Smooth muscle cell (in vitro differentiated cells): Measurements from ENCODE around the gene ACSM2B. TPM values are rescaled to one million over a fixed set of nuclear protein-coding genes. Genes with fewer than 3 reads are reported as not detected.
"Not testable (repeated sequence)": the region's sequence is repeated elsewhere in the genome, so short reads cannot be mapped to it uniquely, and the experiment has no call there.

Source experiments
- DNase-seq: peaks from one replicate; lab custom pipeline; 2025; ENCODE audit not compliant: unreplicated experiment; lab: John Stamatoyannopoulos, UW
- H2AFZ ChIP-seq: fragments of 200-600 bp; sonication (generic); 2 replicates; pipeline ENCODE4 v1.6.0; 2016; ENCODE audit warnings: antibody characterized with exemption, low read depth, mild to moderate bottlenecking
- H3F3A ChIP-seq: fragments of 200-600 bp; sonication (generic); 2 replicates; pipeline ENCODE4 v1.6.0; 2017; ENCODE audit warnings: antibody characterized with exemption, low read depth
- H3K27ac ChIP-seq: fragments of 200-600 bp; sonication (generic); 2 replicates; pipeline ENCODE4 v1.5.1; 2016; ENCODE audit warnings: low read depth, mild to moderate bottlenecking
- H3K27me3 ChIP-seq: fragments of 200-600 bp; sonication (generic); 2 replicates; pipeline ENCODE4 v1.6.1; 2016; ENCODE audit warnings: low read depth, mild to moderate bottlenecking
- H3K36me3 ChIP-seq: fragments of 200-600 bp; sonication (generic); 2 replicates; pipeline ENCODE4 v1.5.1; 2016; ENCODE audit warnings: low read depth
- H3K4me1 ChIP-seq: fragments of 200-600 bp; sonication (generic); 2 replicates; pipeline ENCODE4 v1.5.1; 2016; ENCODE audit warnings: low read depth
- H3K4me2 ChIP-seq: fragments of 200-600 bp; sonication (generic); 2 replicates; pipeline ENCODE4 v1.6.0; 2016; ENCODE audit warnings: mild to moderate bottlenecking
- H3K4me3 ChIP-seq: fragments of 200-600 bp; sonication (generic); 2 replicates; pipeline ENCODE4 v1.5.1; 2016; ENCODE audit warnings: mild to moderate bottlenecking
- H3K79me2 ChIP-seq: fragments of 200-600 bp; sonication (generic); 2 replicates; pipeline ENCODE4 v1.6.0; 2016; ENCODE audit warnings: low read depth, mild to moderate bottlenecking
- H3K9ac ChIP-seq: fragments of 200-600 bp; sonication (generic); 2 replicates; pipeline ENCODE4 v1.6.0; 2016; ENCODE audit warnings: low read depth
- H3K9me3 ChIP-seq: fragments of 200-600 bp; sonication (generic); replicated peaks from 2 replicates; pipeline ENCODE4 v1.5.1; 2016; ENCODE audit warnings: low read depth
- H4K20me1 ChIP-seq: fragments of 200-600 bp; sonication (generic); 2 replicates; pipeline ENCODE4 v1.6.0; 2016; ENCODE audit warnings: low read depth
- WGBS: methylation state at CpG from one replicate; pipeline ENCODE4 v1.1.7; 2016; ENCODE audit warnings: low lambda C conversion rate; 5-methylcytosine and 5-hydroxymethylcytosine counted together
- polyA plus RNA-seq: library from polyadenylated mRNA; unstranded; fragments of >200 nt; fragmentation: Nextera tagmentation; extraction: Ambion mirVana; gene quantifications from 2 replicates; pipeline ENCODE4 v1.2.1, GENCODE V29; 2016
- total RNA-seq: library from RNA; depleted of rRNA; stranded (reverse); fragments of >200 nt; gene quantifications from 2 replicates; pipeline ENCODE4 v1.2.3, GENCODE V29; 2014
- TF ChIP-seq, protein P1 (sequence below): fragments of 200-600 bp; sonication (generic); IDR thresholded peaks from 2 replicates; pipeline ENCODE4 v1.5.1; 2017; ENCODE audit warnings: borderline replicate concordance, mild to moderate bottlenecking, antibody characterized with exemption; ENCODE audit not compliant: insufficient read depth, poor library complexity, severe bottlenecking

The ACSM2B gene
- total and polyA plus RNA-seq, 2 experiments from 2014 or later = not detected

DNA sequence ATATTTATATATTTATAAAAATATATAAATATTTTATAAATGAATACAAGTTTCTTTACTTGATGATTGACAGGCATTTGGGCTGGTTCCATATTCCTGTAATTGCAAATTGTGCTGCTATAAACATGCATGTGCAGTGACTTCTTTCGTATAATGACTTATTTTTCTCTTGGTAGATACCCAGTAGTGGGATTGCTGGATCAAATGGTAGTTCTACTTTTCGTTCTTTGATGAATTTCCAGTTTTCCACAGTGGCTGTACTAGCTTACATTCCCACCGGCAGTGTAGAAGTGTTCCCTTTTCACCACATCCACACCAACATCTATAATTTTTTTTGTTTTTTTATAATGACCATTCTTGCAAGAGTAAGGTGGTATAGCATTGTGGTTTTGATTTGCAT lies 7.8 kb downstream of the ACSM2B start:
- 81% methylated on average over 3 of the region's 3 CpGs for WGBS
- no peaks in the 10 kb centered on the region for H3K27me3 ChIP-seq
- H3K9ac ChIP-seq = no peak overlapping the region
- H3K4me1 ChIP-seq = no peaks in the 10 kb centered on the region
- no peak overlapping the region for H3K4me2 ChIP-seq
- TF ChIP-seq, protein P1, sequence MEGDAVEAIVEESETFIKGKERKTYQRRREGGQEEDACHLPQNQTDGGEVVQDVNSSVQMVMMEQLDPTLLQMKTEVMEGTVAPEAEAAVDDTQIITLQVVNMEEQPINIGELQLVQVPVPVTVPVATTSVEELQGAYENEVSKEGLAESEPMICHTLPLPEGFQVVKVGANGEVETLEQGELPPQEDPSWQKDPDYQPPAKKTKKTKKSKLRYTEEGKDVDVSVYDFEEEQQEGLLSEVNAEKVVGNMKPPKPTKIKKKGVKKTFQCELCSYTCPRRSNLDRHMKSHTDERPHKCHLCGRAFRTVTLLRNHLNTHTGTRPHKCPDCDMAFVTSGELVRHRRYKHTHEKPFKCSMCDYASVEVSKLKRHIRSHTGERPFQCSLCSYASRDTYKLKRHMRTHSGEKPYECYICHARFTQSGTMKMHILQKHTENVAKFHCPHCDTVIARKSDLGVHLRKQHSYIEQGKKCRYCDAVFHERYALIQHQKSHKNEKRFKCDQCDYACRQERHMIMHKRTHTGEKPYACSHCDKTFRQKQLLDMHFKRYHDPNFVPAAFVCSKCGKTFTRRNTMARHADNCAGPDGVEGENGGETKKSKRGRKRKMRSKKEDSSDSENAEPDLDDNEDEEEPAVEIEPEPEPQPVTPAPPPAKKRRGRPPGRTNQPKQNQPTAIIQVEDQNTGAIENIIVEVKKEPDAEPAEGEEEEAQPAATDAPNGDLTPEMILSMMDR = no peak
- H3F3A ChIP-seq = no peaks in the 10 kb centered on the region
- no peak overlapping the region for H3K27ac ChIP-seq
- H3K79me2 ChIP-seq = no peaks in the 10 kb centered on the region
- no peaks in the 10 kb centered on the region for H4K20me1 ChIP-seq
- H3K9me3 ChIP-seq = no peaks in the 10 kb centered on the region
- no peak for DNase-seq
- H2AFZ ChIP-seq = no peak overlapping the region
- H3K4me3 ChIP-seq = no peak overlapping the region
- no peaks in the 10 kb centered on the region for H3K36me3 ChIP-seq

DNA sequence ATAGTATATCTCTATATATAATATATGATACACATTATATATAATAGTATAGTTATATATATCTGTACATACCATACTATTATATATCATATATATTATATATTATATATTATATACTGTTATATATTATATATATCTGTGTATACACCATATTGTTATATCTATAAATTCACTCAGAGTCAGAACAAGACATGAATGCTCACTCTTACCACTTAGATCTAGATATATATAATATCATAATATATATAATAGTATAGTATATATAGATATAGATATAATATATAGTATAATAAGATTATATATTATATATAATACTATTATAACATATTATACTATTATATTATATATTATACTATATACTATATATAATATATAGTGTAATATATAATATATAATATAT lies 9.3 kb downstream of the ACSM2B start:
- Histone ChIP-seq H3K27me3 (no peaks in the 10 kb centered on the region), H3K36me3 (no peaks in the 10 kb centered on the region), H3K9me3 (no peaks in the 10 kb centered on the region), H3F3A (no peaks in the 10 kb centered on the region), H3K4me1 (no peaks in the 10 kb centered on the region), H3K79me2 (no peaks in the 10 kb centered on the region), H3K4me3 (no peak overlapping the region), H2AFZ (no peak overlapping the region), H4K20me1 (no peaks in the 10 kb centered on the region), H3K4me2 (no peak overlapping the region), H3K27ac (no peak overlapping the region), H3K9ac (no peak overlapping the region)
- no peak for DNase-seq
- TF ChIP-seq, protein P1 = no peak

- H3K4me3 ChIP-seq, H2AFZ ChIP-seq, H3K9ac ChIP-seq, H3K27ac ChIP-seq, H3K36me3 ChIP-seq, H3K4me2 ChIP-seq, H3K79me2 ChIP-seq, H4K20me1 ChIP-seq, H3K9me3 ChIP-seq, H3F3A ChIP-seq, DNase-seq, H3K27me3 ChIP-seq, H3K4me1 ChIP-seq: not testable (repeated sequence)
- 96% methylated on average over 2 of the region's 2 CpGs for WGBS
These were observed 10.8 kb downstream of the ACSM2B start for GRCh38 chr16:20565334-20565733.

DNA sequence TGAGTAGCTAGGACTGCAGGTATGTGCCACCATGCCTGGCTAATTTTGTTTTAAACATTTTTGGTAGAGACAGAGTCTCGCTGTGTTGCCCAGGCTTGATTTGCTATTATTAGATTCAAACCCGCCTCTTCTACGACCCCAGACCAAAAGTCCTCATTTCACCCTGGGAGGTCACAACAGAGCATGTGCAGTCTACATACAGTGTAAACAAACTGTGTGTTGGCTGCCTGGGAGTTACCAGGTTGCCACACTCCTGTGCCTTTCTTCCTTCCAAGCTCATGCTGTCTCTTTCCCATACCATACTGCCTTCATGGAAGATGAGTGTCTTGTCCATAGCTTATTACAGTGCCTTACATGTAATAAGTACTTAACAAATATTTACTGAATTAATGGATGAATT lies 11.9 kb downstream of the ACSM2B start:
- H3K4me2 ChIP-seq, H2AFZ ChIP-seq, H3K27ac ChIP-seq, H3K4me3 ChIP-seq, H4K20me1 ChIP-seq, H3K9me3 ChIP-seq, H3K4me1 ChIP-seq, H3K9ac ChIP-seq, H3K36me3 ChIP-seq, H3K79me2 ChIP-seq, H3K27me3 ChIP-seq, H3F3A ChIP-seq, DNase-seq: not testable (repeated sequence)
- 100% methylated on average over 2 of the region's 3 CpGs for WGBS

GRCh38 chr16:20555628-20556027 lies 20.5 kb downstream of the ACSM2B start:
- 77% methylated on average over 2 of the region's 2 CpGs for WGBS
- not testable (repeated sequence) for H3K9ac ChIP-seq, H3K9me3 ChIP-seq, H3K4me1 ChIP-seq, H3K4me3 ChIP-seq, H3K27ac ChIP-seq, H3K4me2 ChIP-seq, DNase-seq, H4K20me1 ChIP-seq, H3K36me3 ChIP-seq, H2AFZ ChIP-seq, H3K27me3 ChIP-seq, H3K79me2 ChIP-seq, H3F3A ChIP-seq

GRCh38 chr16:20554689-20555088 lies 21.5 kb downstream of the ACSM2B start:
- WGBS = 76% methylated on average over 3 of the region's 3 CpGs
- DNase-seq, H3K4me2 ChIP-seq, H3K4me3 ChIP-seq, H3K27me3 ChIP-seq, H3K27ac ChIP-seq, H4K20me1 ChIP-seq, H3K9me3 ChIP-seq, H3K9ac ChIP-seq, H3K4me1 ChIP-seq, H3F3A ChIP-seq, H3K79me2 ChIP-seq, H3K36me3 ChIP-seq, H2AFZ ChIP-seq: not testable (repeated sequence)

DNA sequence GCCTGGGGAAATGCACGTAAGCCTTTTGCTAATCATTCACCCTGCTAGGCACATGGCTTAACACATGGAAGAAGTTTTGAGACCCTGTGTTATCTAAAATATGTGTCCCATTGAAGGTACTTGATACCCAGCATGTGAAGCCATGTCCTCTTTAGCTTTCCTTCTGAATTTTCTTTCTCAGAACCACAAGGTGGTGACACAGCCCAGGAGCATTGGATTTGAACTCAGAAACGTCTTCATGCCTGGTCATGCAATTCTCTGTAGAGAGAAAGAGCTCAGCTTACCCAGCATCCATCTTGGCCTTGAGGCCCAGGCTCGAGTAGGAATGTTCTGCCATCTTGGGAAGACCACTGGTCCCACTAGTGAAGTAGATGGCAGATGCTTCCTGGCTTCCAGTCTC lies 22.7 kb downstream of the ACSM2B start:
- H3K4me2 ChIP-seq, DNase-seq, H3K9me3 ChIP-seq, H4K20me1 ChIP-seq, H3K4me3 ChIP-seq, H3F3A ChIP-seq, H3K9ac ChIP-seq, H3K27ac ChIP-seq, H3K27me3 ChIP-seq, H3K4me1 ChIP-seq, H3K36me3 ChIP-seq, H3K79me2 ChIP-seq, H2AFZ ChIP-seq: not testable (repeated sequence)
- 46% methylated on average over 3 of the region's 3 CpGs for WGBS
